Heart left ventricle (tissue), 16 donors: ENCODE data around the gene MAPK14. TPM values are rescaled to one million over a fixed set of nuclear protein-coding genes. Genes with fewer than 3 reads are reported as not detected.
"Not testable (repeated sequence)": the region's sequence is repeated elsewhere in the genome, so short reads cannot be mapped to it uniquely, and the experiment has no call there.

Source experiments
- ATAC-seq, 4 donors: fragments of 200-7000 bp; cut with Tn5 transposase; one replicate each; pipeline ENCODE4 v1.9.1; 2020 to 2022; ENCODE audit warnings: moderate library complexity in 4 of 4, mild to moderate bottlenecking in 3 of 4, moderate number of reproducible peaks in 1 of 4
- DNase-seq, 5 donors: peaks; one replicate each; pipeline ENCODE4 v3.0.0-alpha.2; 2020
- H3K27ac ChIP-seq, 12 donors: fragments of 200-600 bp; sonication (generic) in 4 of 12; one replicate each; pipeline versions ENCODE4 v1.5.0 to v1.8.0; 2016 to 2022; ENCODE audit warnings: mild to moderate bottlenecking in 2 of 12
- H3K27me3 ChIP-seq, 9 donors: fragments of 200-600 bp; sonication (generic) in 2 of 9; one replicate each; pipeline versions ENCODE4 v1.5.1 to v1.8.0; 2016 to 2022; ENCODE audit warnings: mild to moderate bottlenecking in 3 of 9
- H3K36me3 ChIP-seq, 9 donors: fragments of 200-600 bp; sonication (generic) in 2 of 9; one replicate each; pipeline versions ENCODE4 v1.5.0 to v1.8.0; 2018 to 2022; ENCODE audit warnings: mild to moderate bottlenecking in 2 of 9
- H3K4me1 ChIP-seq, 12 donors: fragments of 200-600 bp; sonication (generic) in 4 of 12; one replicate each; pipeline versions ENCODE4 v1.5.0 to v1.8.0; 2016 to 2022; ENCODE audit warnings: mild to moderate bottlenecking in 3 of 12
- H3K4me3 ChIP-seq, 12 donors: fragments of 200-600 bp; sonication (generic) in 4 of 12; one replicate each; pipeline versions ENCODE4 v1.5.0 to v1.8.0; 2017 to 2022; ENCODE audit warnings: mild to moderate bottlenecking in 9 of 12, moderate library complexity in 4 of 12
- H3K9me3 ChIP-seq, 12 donors: fragments of 200-600 bp; sonication (generic) in 4 of 12; one replicate each; pipeline versions ENCODE4 v1.5.0 to v1.8.0; 2016 to 2022; ENCODE audit warnings: mild to moderate bottlenecking in 1 of 12
- CTCF ChIP-seq, 12 donors: fragments of 200-600 bp; sonication (generic) in 4 of 12; IDR thresholded peaks; one replicate each; pipeline versions ENCODE4 v1.5.0 to v1.8.0; 2018 to 2022; ENCODE audit warnings: antibody characterized with exemption in 12 of 12, mild to moderate bottlenecking in 5 of 12
- POLR2A ChIP-seq, 2 donors: fragments of 450-650 bp; IDR thresholded peaks; one replicate each; pipeline ENCODE4 v1.6.1; 2017; ENCODE audit warnings: antibody characterized with exemption in 2 of 2, mild to moderate bottlenecking in 2 of 2, moderate library complexity in 2 of 2
- WGBS, 4 donors: extraction: QIAGEN DNeasy Blood & Tissue Kit in 2 of 4; methylation state at CpG; one replicate each; pipeline versions ENCODE4 v1.1.5 to v1.1.7; 2013 to 2018; 5-methylcytosine and 5-hydroxymethylcytosine counted together
- intact Hi-C, 10 donors: fragments of 100-400 bp; cut with DNase I; formaldehyde crosslinking; loops; one replicate each; pipeline versions ENCODE4 v1.11.1 to v1.14.2; 2022
- polyA plus RNA-seq, 2 donors: library from polyadenylated mRNA; stranded (reverse); fragments of 200-250 nt; gene quantifications; one replicate each; pipeline ENCODE4 v1.2.3, GENCODE V29; 2013
- total RNA-seq, 9 donors: library from RNA; depleted of rRNA in 2 of 9; stranded (reverse); fragments of >200 nt in 2 of 9; fragmentation: NEBNext Ultra II Directional in 3 of 9; extraction: Animal tissue kit (Norgen Biotek cat#: 25700) in 3 of 9; gene quantifications; one replicate each; pipeline versions ENCODE4 v1.1.0 to v1.2.4, GENCODE V29; 2016 to 2023
- donor health status: ischemic (EF 13 %, LVEDD 7.1; RV severe dilation, severe dysfunction).
- donor health status: healthy with polysubstance abuse.
- donor health status: DM: no; HTN: yes; CAD: no.
- donor health status: DM: no; HTN: no; CAD: no.
- donor health status: ischemic (EF 25% LVEDD 6.9; RV normal size, moderate dysfunction).
- donor health status: ischemic (EF 25% LVEDD 5.7; RV mildly dilated, moderate dysfunction).
- donor health status: healthy.
- donor health status: DM: yes; HTN: yes; CAD: no.
- donor health status: ischemic (EF 35%, LVEDD 5.7; RV mildly dilated, moderate dysfunction).
- donor health status: nonischemic (EF 11% LVEDD 7.7; RV severe dilation, severe dysfunction).
- donor health status: DM: yes; HTN: yes; CAD: no.
- donor health status: PGD.
- donor health status: ischemic (EF 29% LVEDD 5.4; RV normal size, mild dysfunction).
- donor health status: nonischemic (EF 23%, LVEDD 6.1; RV moderate dilation, normal function).

MAPK14 gene
- total and polyA plus RNA-seq, 11 donors: 7.0 to 46.5 (median 32.3) TPM

- TF ChIP-seq CTCF (IDR thresholded peaks at IDR 0.05) (no peak), POLR2A (IDR thresholded peaks at IDR 0.05) (no peak)
- Histone ChIP-seq H3K9me3 (no peaks in the 10 kb centered on the region), H3K36me3 (no peaks in the 10 kb centered on the region), H3K27me3 (no peaks in the 10 kb centered on the region), H3K27ac (peak overlapping the region in 1 of 12 donors; percentile 96), H3K4me3 (peak overlapping the region in 1 of 12 donors; percentile 4), H3K4me1 (peaks cover 11 to 83% (median 52%) of the 10 kb centered on the region in 12 donors)
- ATAC-seq (no peak), DNase-seq (no peak)
- intact Hi-C loops: loop anchor here in 1 of 10 donors (5.0 kb wide), 1 partner anchor 165 kb away; the partner anchor contains the start of gene BRPF3
- 74 to 93% (median 79%) methylated on average over 1 of the region's 1 CpG for WGBS, 4 donors
Observed at GRCh38 chr6:36032261-36032660, 4.7 kb downstream of the MAPK14 start.

DNA sequence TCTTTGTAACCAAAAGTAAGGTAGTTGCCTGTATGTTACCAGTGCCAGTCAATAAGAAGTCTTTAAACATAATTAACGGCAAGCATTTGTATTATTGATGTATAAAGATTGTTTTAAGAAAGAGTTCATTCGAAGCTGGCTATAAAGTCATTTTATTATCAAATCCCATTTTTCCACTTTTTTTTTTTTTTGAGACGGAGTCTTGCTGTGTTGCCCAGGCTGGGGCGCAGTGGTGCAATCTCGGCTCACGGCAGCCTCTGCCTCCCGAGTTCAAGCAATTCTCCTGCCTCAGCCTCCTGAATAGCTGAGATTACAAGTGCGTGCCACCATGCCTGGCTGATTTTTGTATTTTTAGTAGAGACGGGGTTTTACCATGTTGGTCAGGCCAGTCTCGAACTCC lies 5.5 kb downstream of the MAPK14 start:
- H3K9me3 ChIP-seq, ATAC-seq, H3K4me3 ChIP-seq, H3K27me3 ChIP-seq, H3K36me3 ChIP-seq, DNase-seq: not testable (repeated sequence)
- intact Hi-C loops: loop anchor here in 1 of 10 donors (5.0 kb wide), 1 partner anchor 164 kb away; the partner anchor contains the start of gene BRPF3
- 94 to 96% (median 95%) methylated on average over 10 of the region's 10 CpGs for WGBS, 4 donors
- peak overlapping the region in 1 of 12 donors; percentile 96 for H3K27ac ChIP-seq
- H3K4me1 ChIP-seq: peaks cover 12 to 92% (median 59%) of the 10 kb centered on the region in 12 donors

- Histone ChIP-seq H3K4me3 (no peak overlapping the region), H3K36me3 (no peaks in the 10 kb centered on the region), H3K27ac (peak overlapping the region in 1 of 12 donors; percentile 96), H3K27me3 (no peaks in the 10 kb centered on the region), H3K4me1 (peaks cover 12 to 100% (median 67%) of the 10 kb centered on the region in 12 donors), H3K9me3 (no peaks in the 10 kb centered on the region)
- no peak for TF ChIP-seq CTCF (IDR thresholded peaks at IDR 0.05)
- TF ChIP-seq POLR2A (IDR thresholded peaks at IDR 0.05): no peak
- no peak for DNase-seq
- intact Hi-C loops: loop anchor here in 1 of 10 donors (5.0 kb wide), 1 partner anchor 163 kb away; the partner anchor contains the start of gene BRPF3
- ATAC-seq: peak in 1 of 4 donors; percentile 61
- 71 to 74% (median 72%) methylated on average over 3 of the region's 3 CpGs for WGBS, 4 donors
Observed at GRCh38 chr6:36033935-36034334, 6.3 kb downstream of the MAPK14 start.

GRCh38 chr6:36034441-36034840 lies 6.8 kb downstream of the MAPK14 start:
- Histone ChIP-seq H3K4me1 (peaks cover 12 to 100% (median 70%) of the 10 kb centered on the region in 12 donors), H3K27me3 (no peaks in the 10 kb centered on the region), H3K9me3 (no peaks in the 10 kb centered on the region), H3K27ac (peak overlapping the region in 1 of 12 donors; percentile 46), H3K36me3 (no peaks in the 10 kb centered on the region), H3K4me3 (no peak overlapping the region)
- WGBS, 4 donors: 71 to 82% (median 76%) methylated on average over 3 of the region's 3 CpGs
- TF ChIP-seq POLR2A (IDR thresholded peaks at IDR 0.05): no peak
- TF ChIP-seq CTCF (IDR thresholded peaks at IDR 0.05): no peak
- intact Hi-C loops: loop anchor here in 1 of 10 donors (5.0 kb wide), 1 partner anchor 163 kb away; the partner anchor contains the start of gene BRPF3
- ATAC-seq (no peak), DNase-seq (no peak)

GRCh38 chr6:36035225-36035624 lies 7.6 kb downstream of the MAPK14 start:
- no peaks in the 10 kb centered on the region for H3K27me3 ChIP-seq
- H3K36me3 ChIP-seq: no peaks in the 10 kb centered on the region
- DNase-seq (no peak), ATAC-seq (no peak)
- no peaks in the 10 kb centered on the region for H3K9me3 ChIP-seq
- 62 to 74% (median 72%) methylated on average over 4 of the region's 4 CpGs for WGBS, 4 donors
- peaks cover 9 to 97% (median 72%) of the 10 kb centered on the region in 12 donors for H3K4me1 ChIP-seq
- intact Hi-C loops: no loop called here
- H3K4me3 ChIP-seq: no peak overlapping the region
- no peak overlapping the region for H3K27ac ChIP-seq
- TF ChIP-seq POLR2A (IDR thresholded peaks at IDR 0.05) (no peak), CTCF (IDR thresholded peaks at IDR 0.05) (no peak)
